HG03378 (cell line): ENCODE results near the gene ODAPH.
"Not testable (repeated sequence)": the region's sequence is repeated elsewhere in the genome, so short reads cannot be mapped to it uniquely, and the experiment has no call there.

Experiments
- ATAC-seq: cut with Tn5 transposase; IDR thresholded peaks from one replicate; pipeline ENCODE4 v1.9.1; 2021; ENCODE audit warnings: mild to moderate bottlenecking, moderate library complexity; ENCODE audit not compliant: unreplicated experiment

Gene ODAPH

GRCh38 chr4:75544220-75544619 is 11.6 kb upstream of the ODAPH start:
- ATAC-seq: not testable (repeated sequence)

- ATAC-seq: no peak
Observed at GRCh38 chr4:75544870-75545269, 11.0 kb upstream of the ODAPH start.

GRCh38 chr4:75545526-75545925 is 10.3 kb upstream of the ODAPH start:
- ATAC-seq: no peak

GRCh38 chr4:75547647-75548387 is 8.0 kb upstream of the ODAPH start:
- no peak for ATAC-seq

GRCh38 chr4:75549019-75549418 is 6.8 kb upstream of the ODAPH start:
- ATAC-seq: no peak

- ATAC-seq: no peak
Observed at GRCh38 chr4:75552452-75552851, 3.4 kb upstream of the ODAPH start.

- ATAC-seq: no peak
Observed at GRCh38 chr4:75557696-75558095, 1.8 kb downstream of the ODAPH start.

GRCh38 chr4:75561789-75562188 is 5.9 kb downstream of the ODAPH start:
- ATAC-seq: no peak

- ATAC-seq: no peak
Observed at GRCh38 chr4:75564023-75564422, 8.2 kb downstream of the ODAPH start.

GRCh38 chr4:75565481-75565880 is 9.6 kb downstream of the ODAPH start:
- ATAC-seq: no peak

GRCh38 chr4:75566911-75567310 is 11.0 kb downstream of the ODAPH start:
- no peak for ATAC-seq

- ATAC-seq: no peak
Observed at GRCh38 chr4:75567725-75568124, 11.9 kb downstream of the ODAPH start.

- no peak for ATAC-seq
Observed at GRCh38 chr4:75584067-75584466, 28.2 kb downstream of the ODAPH start.

- no peak for ATAC-seq
Observed at GRCh38 chr4:75593393-75593792, 37.5 kb downstream of the ODAPH start.

- ATAC-seq: no peak
Observed at GRCh38 chr4:75596061-75596460, 40.2 kb downstream of the ODAPH start.

GRCh38 chr4:75598390-75598789 is 42.5 kb downstream of the ODAPH start:
- no peak for ATAC-seq

GRCh38 chr4:75599647-75600046 is 43.8 kb downstream of the ODAPH start:
- ATAC-seq: no peak

- ATAC-seq: no peak
Observed at GRCh38 chr4:75605928-75606327, 50.1 kb downstream of the ODAPH start.

GRCh38 chr4:75612306-75612705 is 56.4 kb downstream of the ODAPH start:
- no peak for ATAC-seq
